HG02981 (cell line): ENCODE results near the gene SLC16A7.

Experiments
- ATAC-seq: cut with Tn5 transposase; IDR thresholded peaks from one replicate; pipeline ENCODE4 v1.9.1; 2021; ENCODE audit warnings: mild to moderate bottlenecking, moderate library complexity; ENCODE audit not compliant: unreplicated experiment

Gene SLC16A7

DNA sequence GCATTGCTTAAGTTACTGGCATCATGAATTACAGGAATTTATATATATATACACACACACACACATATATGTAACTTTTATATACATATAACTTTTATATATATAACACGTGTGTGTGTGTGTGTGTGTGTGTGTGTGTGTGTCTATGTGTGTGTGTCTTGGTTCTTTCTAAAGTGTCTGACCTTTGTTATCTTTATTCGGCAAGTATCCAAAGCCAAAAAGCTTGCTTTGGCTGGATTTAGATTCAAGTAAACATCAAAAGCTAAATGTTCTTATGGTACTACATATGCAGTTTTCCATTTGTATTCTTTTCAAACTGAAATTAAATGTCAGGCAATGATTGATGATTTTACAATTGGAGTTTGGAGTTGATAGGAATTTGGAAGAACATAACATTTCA lies 69.9 kb downstream of the SLC16A7 start:
- ATAC-seq: no peak

DNA sequence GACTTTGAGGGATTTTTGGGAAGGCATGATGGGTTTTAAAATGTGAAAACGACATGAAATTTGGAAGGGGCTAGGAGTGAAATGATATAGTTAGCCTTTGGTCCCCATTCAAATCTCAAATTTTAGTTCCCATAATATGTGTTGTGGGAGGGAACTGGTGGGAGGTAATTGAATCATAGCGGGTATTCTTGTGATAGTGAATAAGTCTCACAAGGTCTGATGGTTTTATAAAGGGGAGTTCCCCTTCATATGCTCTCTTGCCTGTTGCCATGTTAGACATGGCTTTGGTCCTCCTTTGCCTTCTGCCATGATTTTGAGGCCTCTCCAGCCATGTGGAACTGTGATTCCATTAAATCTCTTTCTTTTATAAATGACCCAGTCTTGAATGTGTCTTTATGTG lies 72.8 kb downstream of the SLC16A7 start:
- no peak for ATAC-seq

DNA sequence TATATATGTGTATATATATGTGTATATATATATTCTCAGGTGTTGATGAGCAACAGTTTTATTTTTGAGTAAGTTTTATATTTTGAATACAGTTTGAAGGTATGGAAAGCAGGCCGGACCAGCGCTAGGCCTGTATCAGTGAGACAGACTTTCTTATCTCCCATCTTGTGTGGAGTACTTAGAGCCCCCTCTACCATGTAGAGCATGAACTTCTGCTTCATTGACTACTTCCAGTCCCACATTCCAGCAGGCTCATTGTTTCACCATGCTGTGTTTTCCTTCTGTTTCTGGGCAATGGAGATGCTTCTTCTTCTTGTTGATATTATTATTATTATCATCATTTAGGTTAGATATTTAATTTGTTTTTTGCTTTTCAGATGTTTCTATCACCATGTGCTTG lies 76.4 kb downstream of the SLC16A7 start:
- no peak for ATAC-seq

- no peak for ATAC-seq
Observed at GRCh38 chr12:59675461-59675860, 79.6 kb downstream of the SLC16A7 start.

GRCh38 chr12:59677857-59678256 lies 82.0 kb downstream of the SLC16A7 start:
- no peak for ATAC-seq

DNA sequence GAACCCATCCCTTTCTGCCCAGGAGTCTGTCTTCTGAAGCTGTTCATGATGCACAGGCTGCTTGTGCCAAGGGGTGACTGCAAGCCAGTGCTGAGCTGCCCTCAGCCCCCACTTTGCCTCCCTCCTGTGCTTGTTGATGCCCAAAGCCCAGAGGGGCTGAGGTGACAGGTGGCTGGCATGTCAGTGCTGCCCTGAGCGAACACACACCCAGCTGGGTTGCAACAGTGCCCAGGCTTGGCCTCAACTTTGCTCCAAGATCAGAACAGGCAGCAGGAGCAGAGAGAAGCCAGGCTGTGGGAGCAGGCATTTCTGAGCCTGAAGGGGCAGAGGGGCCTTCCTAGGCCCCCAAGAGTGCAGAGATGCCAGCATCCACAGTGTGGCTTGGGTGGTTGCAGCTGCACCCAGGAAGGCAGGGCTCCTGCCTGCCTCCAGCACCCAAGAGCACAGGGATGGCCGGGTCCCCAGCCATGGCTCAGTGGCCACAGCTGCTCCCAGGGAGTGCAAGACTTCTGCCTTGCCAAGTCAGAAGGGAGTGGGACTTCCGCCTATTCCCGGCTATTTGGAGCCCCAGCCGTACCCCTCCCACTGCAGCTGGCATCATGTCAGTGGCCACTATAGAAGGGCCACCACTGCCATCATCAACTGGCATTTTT lies 83.1 kb downstream of the SLC16A7 start:
- ATAC-seq: no peak

- no peak for ATAC-seq
Observed at GRCh38 chr12:59689776-59690175, 93.9 kb downstream of the SLC16A7 start.

GRCh38 chr12:59695379-59695778 lies 99.5 kb downstream of the SLC16A7 start:
- ATAC-seq: no peak

DNA sequence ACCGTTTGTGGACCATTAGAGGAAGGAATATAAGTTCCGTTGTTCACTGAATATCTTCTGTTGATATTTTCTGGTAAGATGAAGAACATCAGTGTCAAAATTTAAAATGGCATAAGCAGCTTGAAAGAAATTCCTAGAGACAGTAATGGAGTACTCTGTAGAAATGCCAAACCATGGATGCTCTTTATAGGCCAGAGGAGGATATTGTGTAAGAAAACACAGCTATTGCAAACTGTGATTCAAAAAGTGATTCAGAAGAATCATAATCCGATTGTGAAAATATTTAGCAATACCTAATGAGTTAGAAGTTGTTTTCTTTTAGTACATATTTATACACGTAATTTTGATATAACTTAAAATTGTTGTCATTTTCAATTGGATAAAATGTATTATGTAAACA lies 102.8 kb downstream of the SLC16A7 start:
- no peak for ATAC-seq

GRCh38 chr12:59699421-59700152 lies 103.8 kb downstream of the SLC16A7 start:
- no peak for ATAC-seq

DNA sequence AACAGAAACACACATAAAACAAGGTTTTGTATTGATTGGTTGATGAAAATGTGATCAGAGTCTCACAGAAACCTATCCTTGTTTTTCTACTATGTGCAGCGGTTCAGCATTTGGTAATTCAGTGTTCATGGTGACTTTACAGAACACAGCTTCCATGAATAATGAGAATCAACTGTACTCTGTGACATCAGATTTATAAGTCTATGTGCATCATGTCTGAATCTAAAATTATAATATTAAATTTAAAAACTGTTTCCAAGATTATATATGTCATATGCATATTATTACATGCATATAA lies 104.3 kb downstream of the SLC16A7 start:
- no peak for ATAC-seq

DNA sequence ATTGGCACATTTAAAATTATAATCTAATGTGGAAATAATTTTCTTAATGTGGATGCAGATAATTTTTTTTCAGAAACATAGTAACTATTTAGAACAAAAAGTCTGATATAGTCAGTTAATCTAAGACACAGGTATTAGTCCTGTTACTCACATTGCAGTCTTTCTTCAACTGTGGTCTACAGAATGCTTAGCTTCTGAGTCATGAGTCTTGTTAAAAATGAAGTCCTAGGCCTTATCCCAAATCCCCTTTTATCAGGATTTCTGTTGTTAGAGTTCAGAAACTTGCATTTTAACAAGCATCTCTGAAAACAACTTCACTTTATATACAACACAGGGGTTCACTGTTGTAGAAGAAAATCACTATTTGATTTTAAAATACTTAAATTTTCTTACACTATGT lies 112.2 kb downstream of the SLC16A7 start:
- ATAC-seq: no peak

DNA sequence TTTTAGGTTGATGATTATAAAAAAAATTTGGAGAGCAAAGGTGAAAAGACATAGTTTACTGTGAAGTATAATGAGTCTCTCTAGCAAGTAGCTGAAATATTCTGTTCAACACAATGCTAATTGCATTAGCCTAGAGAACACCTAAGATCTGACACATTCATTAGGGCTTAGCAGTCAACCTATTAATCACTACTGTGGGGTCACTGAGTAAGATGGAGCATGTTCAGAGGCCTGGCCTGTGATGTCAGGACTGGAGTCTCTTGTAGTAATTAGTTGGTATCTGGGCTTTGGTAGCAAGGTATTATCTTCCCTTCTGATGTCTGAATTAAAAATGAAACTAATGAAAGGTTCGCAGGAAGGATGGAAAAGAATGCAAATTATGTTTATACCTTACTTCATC lies 112.7 kb downstream of the SLC16A7 start:
- ATAC-seq: no peak

DNA sequence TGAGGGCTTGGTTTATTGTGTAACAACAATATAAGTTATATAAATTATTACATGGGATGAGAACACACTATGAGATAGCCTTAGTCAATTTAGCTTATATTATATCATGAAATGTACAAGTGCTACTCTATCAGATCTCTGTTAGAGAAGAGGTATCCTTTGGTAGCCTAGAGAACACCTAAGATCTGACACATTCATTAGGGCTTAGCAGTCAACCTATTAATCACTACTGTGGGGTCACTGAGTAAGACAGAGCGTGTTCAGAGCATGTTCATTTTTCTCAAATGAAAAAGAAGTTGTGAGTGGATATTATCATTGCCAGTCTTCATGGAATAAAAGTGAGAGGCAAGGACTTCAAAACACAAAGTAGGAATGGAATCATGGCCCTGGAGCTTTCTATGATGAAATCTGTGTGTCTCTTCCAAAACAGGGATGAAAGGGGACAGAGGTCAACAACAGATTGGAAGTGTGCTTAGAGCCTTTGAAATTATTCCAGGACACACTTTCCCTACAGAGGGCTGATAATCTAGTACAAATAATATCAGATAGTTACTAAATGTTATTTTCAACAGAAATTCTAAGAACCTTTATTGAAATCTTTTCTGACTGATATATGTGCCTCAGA lies 114.3 kb downstream of the SLC16A7 start:
- ATAC-seq: no peak

- no peak for ATAC-seq
Observed at GRCh38 chr12:59710964-59711363, 115.1 kb downstream of the SLC16A7 start.

DNA sequence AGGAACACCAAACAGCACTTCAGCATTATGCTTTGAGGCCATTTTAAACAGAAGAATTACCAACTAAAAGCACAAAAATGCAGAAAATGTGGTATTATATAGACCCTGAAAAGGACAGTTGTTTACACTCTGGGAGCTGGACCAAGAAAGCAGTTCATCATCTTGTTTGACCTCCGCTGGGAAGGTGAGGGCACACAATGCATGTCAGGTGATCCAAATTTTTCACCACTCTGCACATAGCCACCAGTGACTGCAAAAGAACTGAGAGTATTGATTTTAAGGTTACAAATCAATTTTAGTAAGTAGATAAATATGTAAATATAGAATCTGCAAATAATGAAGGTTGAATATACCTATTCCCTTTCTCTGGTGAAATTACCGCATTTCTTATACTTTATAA lies 119.6 kb downstream of the SLC16A7 start:
- ATAC-seq: no peak

GRCh38 chr12:59716043-59716442 lies 120.2 kb downstream of the SLC16A7 start:
- no peak for ATAC-seq

- no peak for ATAC-seq
Observed at GRCh38 chr12:59717436-59717835, 121.6 kb downstream of the SLC16A7 start.

GRCh38 chr12:59719701-59720100 lies 123.9 kb downstream of the SLC16A7 start:
- ATAC-seq: no peak

- ATAC-seq: no peak
Observed at GRCh38 chr12:59723520-59723919, 127.7 kb downstream of the SLC16A7 start.

DNA sequence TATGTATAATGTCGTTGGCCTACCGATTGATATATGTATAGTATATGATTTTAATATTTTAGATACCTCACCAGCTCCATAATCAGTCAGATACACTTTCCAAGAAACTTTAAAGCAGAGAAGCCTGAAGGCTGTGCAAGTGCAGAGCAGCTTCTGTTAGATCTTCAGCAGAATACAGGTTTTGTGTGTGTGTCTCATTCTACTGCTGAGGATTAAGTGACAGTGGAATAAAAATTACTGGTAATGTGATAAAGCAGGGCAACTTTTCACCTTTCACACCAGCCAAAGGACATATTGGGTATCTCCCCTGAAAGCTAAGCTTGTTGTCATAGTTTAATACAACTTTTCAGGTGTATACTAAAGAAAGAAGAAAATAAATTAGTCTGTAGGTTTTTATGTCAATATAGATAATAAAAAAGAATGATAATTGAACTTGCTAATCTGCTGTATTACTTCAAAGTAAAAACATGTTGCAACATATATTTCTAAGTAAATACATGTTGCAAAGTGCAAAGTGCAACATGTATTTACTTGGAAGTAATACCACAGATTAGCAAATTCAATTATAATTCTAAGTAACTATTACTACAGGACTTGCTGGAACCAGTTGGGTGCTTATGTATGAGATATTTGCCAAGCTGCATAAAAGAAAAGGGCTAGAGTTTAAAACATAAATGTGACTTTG lies 128.3 kb downstream of the SLC16A7 start:
- no peak for ATAC-seq

- ATAC-seq: no peak
Observed at GRCh38 chr12:59733200-59733599, 137.4 kb downstream of the SLC16A7 start.
